ENCODE results near the gene SEC23IP.
"Not testable (repeated sequence)": the region's sequence is repeated elsewhere in the genome, so short reads cannot be mapped to it uniquely, and the experiment has no call there.

The SEC23IP gene

GRCh38 chr10:119907695-119908094, 15.2 kb downstream of the SEC23IP start:
- not testable (repeated sequence) for H3K4me3 ChIP-seq (ENCODE audit: low read depth, low read length); H3K27me3 ChIP-seq (ENCODE audit: control insufficient read depth, insufficient read depth, low read length); H3K27ac ChIP-seq (ENCODE audit: low read depth, low read length); H3K4me1 ChIP-seq (ENCODE audit: control insufficient read depth, insufficient read depth, low read length); H3K9ac ChIP-seq (ENCODE audit: low read length); H3K9me3 ChIP-seq (ENCODE audit: control insufficient read depth, insufficient read depth, low read depth, low read length)
- H3K36me3 ChIP-seq (ENCODE audit: control insufficient read depth, insufficient read depth, low read length) = peaks cover 90% of the 10 kb centered on the region

- H3K36me3 ChIP-seq (ENCODE audit: control insufficient read depth, insufficient read depth, low read length) = peaks cover 90% of the 10 kb centered on the region
- no peaks in the 10 kb centered on the region for H3K9me3 ChIP-seq (ENCODE audit: control insufficient read depth, insufficient read depth, low read depth, low read length)
- H3K27ac ChIP-seq (ENCODE audit: low read depth, low read length) = no peak overlapping the region
- H3K4me3 ChIP-seq (ENCODE audit: low read depth, low read length) = no peak overlapping the region
- no peaks in the 10 kb centered on the region for H3K4me1 ChIP-seq (ENCODE audit: control insufficient read depth, insufficient read depth, low read length)
- no peaks in the 10 kb centered on the region for H3K27me3 ChIP-seq (ENCODE audit: control insufficient read depth, insufficient read depth, low read length)
- no peak overlapping the region for H3K9ac ChIP-seq (ENCODE audit: low read length)
Observed at GRCh38 chr10:119908166-119908565, 15.6 kb downstream of the SEC23IP start.

- peaks cover 87% of the 10 kb centered on the region for H3K36me3 ChIP-seq (ENCODE audit: control insufficient read depth, insufficient read depth, low read length)
Observed at GRCh38 chr10:119910689-119911088, 18.2 kb downstream of the SEC23IP start.

GRCh38 chr10:119917777-119918176, 25.2 kb downstream of the SEC23IP start:
- Histone ChIP-seq H3K36me3 (ENCODE audit: control insufficient read depth, insufficient read depth, low read length) (peaks cover 91% of the 10 kb centered on the region), H3K27me3 (ENCODE audit: control insufficient read depth, insufficient read depth, low read length) (no peaks in the 10 kb centered on the region)

More at GRCh38 chr10:119910689-119911088, 18.2 kb downstream of the SEC23IP start:
- H3K27me3 ChIP-seq (ENCODE audit: control insufficient read depth, insufficient read depth, low read length) = no peaks in the 10 kb centered on the region
- no peak overlapping the region for H3K27ac ChIP-seq (ENCODE audit: low read depth, low read length)
- no peak overlapping the region for H3K9ac ChIP-seq (ENCODE audit: low read length)
- H3K4me3 ChIP-seq (ENCODE audit: low read depth, low read length) = no peak overlapping the region
- no peaks in the 10 kb centered on the region for H3K4me1 ChIP-seq (ENCODE audit: control insufficient read depth, insufficient read depth, low read length)
- H3K9me3 ChIP-seq (ENCODE audit: control insufficient read depth, insufficient read depth, low read depth, low read length) = no peaks in the 10 kb centered on the region

GRCh38 chr10:119919271-119919670, 26.7 kb downstream of the SEC23IP start:
- no peaks in the 10 kb centered on the region for H3K27me3 ChIP-seq (ENCODE audit: control insufficient read depth, insufficient read depth, low read length)
- H3K27ac ChIP-seq (ENCODE audit: low read depth, low read length) = no peak overlapping the region
- H3K9ac ChIP-seq (ENCODE audit: low read length) = no peak overlapping the region
- H3K36me3 ChIP-seq (ENCODE audit: control insufficient read depth, insufficient read depth, low read length) = peaks cover 88% of the 10 kb centered on the region
- H3K9me3 ChIP-seq (ENCODE audit: control insufficient read depth, insufficient read depth, low read depth, low read length) = no peaks in the 10 kb centered on the region
- H3K4me3 ChIP-seq (ENCODE audit: low read depth, low read length) = no peak overlapping the region
- no peaks in the 10 kb centered on the region for H3K4me1 ChIP-seq (ENCODE audit: control insufficient read depth, insufficient read depth, low read length)

More at GRCh38 chr10:119917777-119918176, 25.2 kb downstream of the SEC23IP start:
- Histone ChIP-seq H3K4me3 (ENCODE audit: low read depth, low read length) (no peak overlapping the region), H3K9ac (ENCODE audit: low read length) (no peak overlapping the region), H3K4me1 (ENCODE audit: control insufficient read depth, insufficient read depth, low read length) (no peaks in the 10 kb centered on the region), H3K9me3 (ENCODE audit: control insufficient read depth, insufficient read depth, low read depth, low read length) (no peaks in the 10 kb centered on the region), H3K27ac (ENCODE audit: low read depth, low read length) (no peak overlapping the region)

- H3K4me1 ChIP-seq (ENCODE audit: control insufficient read depth, insufficient read depth, low read length) = no peaks in the 10 kb centered on the region
- peaks cover 88% of the 10 kb centered on the region for H3K36me3 ChIP-seq (ENCODE audit: control insufficient read depth, insufficient read depth, low read length)
- H3K9ac ChIP-seq (ENCODE audit: low read length) = no peak overlapping the region
- no peaks in the 10 kb centered on the region for H3K9me3 ChIP-seq (ENCODE audit: control insufficient read depth, insufficient read depth, low read depth, low read length)
- no peak overlapping the region for H3K27ac ChIP-seq (ENCODE audit: low read depth, low read length)
- H3K27me3 ChIP-seq (ENCODE audit: control insufficient read depth, insufficient read depth, low read length) = no peaks in the 10 kb centered on the region
- H3K4me3 ChIP-seq (ENCODE audit: low read depth, low read length) = no peak overlapping the region
Observed at GRCh38 chr10:119919826-119920225, 27.3 kb downstream of the SEC23IP start.

- Histone ChIP-seq H3K9me3 (ENCODE audit: control insufficient read depth, insufficient read depth, low read depth, low read length) (no peaks in the 10 kb centered on the region), H3K9ac (ENCODE audit: low read length) (no peak overlapping the region), H3K4me1 (ENCODE audit: control insufficient read depth, insufficient read depth, low read length) (no peaks in the 10 kb centered on the region), H3K36me3 (ENCODE audit: control insufficient read depth, insufficient read depth, low read length) (peaks cover 88% of the 10 kb centered on the region), H3K27ac (ENCODE audit: low read depth, low read length) (no peak overlapping the region), H3K27me3 (ENCODE audit: control insufficient read depth, insufficient read depth, low read length) (no peaks in the 10 kb centered on the region), H3K4me3 (ENCODE audit: low read depth, low read length) (no peak overlapping the region)
Observed at GRCh38 chr10:119928411-119928810, 35.9 kb downstream of the SEC23IP start.

- Histone ChIP-seq H3K27ac (ENCODE audit: low read depth, low read length) (no peak overlapping the region), H3K27me3 (ENCODE audit: control insufficient read depth, insufficient read depth, low read length) (no peaks in the 10 kb centered on the region), H3K4me1 (ENCODE audit: control insufficient read depth, insufficient read depth, low read length) (no peaks in the 10 kb centered on the region), H3K9me3 (ENCODE audit: control insufficient read depth, insufficient read depth, low read depth, low read length) (no peaks in the 10 kb centered on the region), H3K9ac (ENCODE audit: low read length) (no peak overlapping the region), H3K4me3 (ENCODE audit: low read depth, low read length) (no peak overlapping the region), H3K36me3 (ENCODE audit: control insufficient read depth, insufficient read depth, low read length) (peaks cover 84% of the 10 kb centered on the region)
Observed at GRCh38 chr10:119931871-119932270, 39.3 kb downstream of the SEC23IP start.

GRCh38 chr10:119932631-119933030, 40.1 kb downstream of the SEC23IP start:
- Histone ChIP-seq H3K9ac (ENCODE audit: low read length) (no peak overlapping the region), H3K9me3 (ENCODE audit: control insufficient read depth, insufficient read depth, low read depth, low read length) (no peaks in the 10 kb centered on the region), H3K4me1 (ENCODE audit: control insufficient read depth, insufficient read depth, low read length) (no peaks in the 10 kb centered on the region), H3K27ac (ENCODE audit: low read depth, low read length) (no peak overlapping the region), H3K36me3 (ENCODE audit: control insufficient read depth, insufficient read depth, low read length) (peaks cover 77% of the 10 kb centered on the region), H3K27me3 (ENCODE audit: control insufficient read depth, insufficient read depth, low read length) (no peaks in the 10 kb centered on the region), H3K4me3 (ENCODE audit: low read depth, low read length) (no peak overlapping the region)

- H3K9ac ChIP-seq (ENCODE audit: low read length) = no peak overlapping the region
- H3K4me3 ChIP-seq (ENCODE audit: low read depth, low read length) = no peak overlapping the region
- peaks cover 73% of the 10 kb centered on the region for H3K36me3 ChIP-seq (ENCODE audit: control insufficient read depth, insufficient read depth, low read length)
- no peaks in the 10 kb centered on the region for H3K27me3 ChIP-seq (ENCODE audit: control insufficient read depth, insufficient read depth, low read length)
- H3K27ac ChIP-seq (ENCODE audit: low read depth, low read length) = no peak overlapping the region
- no peaks in the 10 kb centered on the region for H3K4me1 ChIP-seq (ENCODE audit: control insufficient read depth, insufficient read depth, low read length)
- no peaks in the 10 kb centered on the region for H3K9me3 ChIP-seq (ENCODE audit: control insufficient read depth, insufficient read depth, low read depth, low read length)
Observed at GRCh38 chr10:119933179-119933578, 40.6 kb downstream of the SEC23IP start.

GRCh38 chr10:119940487-119940886, 48.0 kb downstream of the SEC23IP start:
- Histone ChIP-seq H3K9me3 (ENCODE audit: control insufficient read depth, insufficient read depth, low read depth, low read length) (no peaks in the 10 kb centered on the region), H3K36me3 (ENCODE audit: control insufficient read depth, insufficient read depth, low read length) (peaks cover 63% of the 10 kb centered on the region), H3K27ac (ENCODE audit: low read depth, low read length) (no peak overlapping the region)

GRCh38 chr10:119942973-119943372, 50.4 kb downstream of the SEC23IP start:
- Histone ChIP-seq H3K36me3 (ENCODE audit: control insufficient read depth, insufficient read depth, low read length) (peaks cover 53% of the 10 kb centered on the region), H3K27ac (ENCODE audit: low read depth, low read length) (no peak overlapping the region), H3K9me3 (ENCODE audit: control insufficient read depth, insufficient read depth, low read depth, low read length) (no peaks in the 10 kb centered on the region), H3K9ac (ENCODE audit: low read length) (no peak overlapping the region), H3K4me3 (ENCODE audit: low read depth, low read length) (no peak overlapping the region), H3K27me3 (ENCODE audit: control insufficient read depth, insufficient read depth, low read length) (no peaks in the 10 kb centered on the region), H3K4me1 (ENCODE audit: control insufficient read depth, insufficient read depth, low read length) (no peaks in the 10 kb centered on the region)

More at GRCh38 chr10:119940487-119940886, 48.0 kb downstream of the SEC23IP start:
- Histone ChIP-seq H3K4me1 (ENCODE audit: control insufficient read depth, insufficient read depth, low read length) (no peaks in the 10 kb centered on the region), H3K9ac (ENCODE audit: low read length) (no peak overlapping the region), H3K4me3 (ENCODE audit: low read depth, low read length) (no peak overlapping the region), H3K27me3 (ENCODE audit: control insufficient read depth, insufficient read depth, low read length) (no peaks in the 10 kb centered on the region)

Measured in HUES6 (cell line).